Tibial nerve (tissue), 4 donors: ENCODE measurements around the gene NALCN. TPM values are rescaled to one million over a fixed set of nuclear protein-coding genes. Genes with fewer than 3 reads are reported as not detected.

ENCODE experiments used
- DNase-seq, 2 donors: peaks; one replicate each; pipeline ENCODE4 v3.0.0-alpha.2; 2019; ENCODE audit warnings: low spot score in 2 of 2
- H3K27ac ChIP-seq, 4 donors: fragments of 200-600 bp; sonication (generic) in 3 of 4; one replicate each; pipeline ENCODE4 v1.5.1; 2017 to 2019; ENCODE audit warnings: mild to moderate bottlenecking in 1 of 4
- H3K27me3 ChIP-seq, 2 donors: fragments of 200-600 bp; sonication (generic) in 1 of 2; one replicate each; pipeline versions ENCODE4 v1.5.1 to v1.6.0; 2017 to 2019
- H3K36me3 ChIP-seq, 3 donors: fragments of 200-600 bp; sonication (generic); one replicate each; pipeline ENCODE4 v1.5.1; 2018 to 2019
- H3K4me1 ChIP-seq, 4 donors: fragments of 200-600 bp; sonication (generic) in 3 of 4; one replicate each; pipeline ENCODE4 v1.5.1; 2017 to 2019
- H3K4me3 ChIP-seq, 4 donors: fragments of 200-600 bp; sonication (generic) in 3 of 4; one replicate each; pipeline ENCODE4 v1.5.1; 2017 to 2019; ENCODE audit warnings: mild to moderate bottlenecking in 1 of 4, moderate library complexity in 1 of 4
- H3K9me3 ChIP-seq, 4 donors: fragments of 200-600 bp; sonication (generic) in 3 of 4; one replicate each; pipeline ENCODE4 v1.5.1; 2017 to 2019
- EP300 ChIP-seq, 2 donors: sonication (generic); formaldehyde crosslinking; IDR thresholded peaks; one replicate each; pipeline ENCODE4 v1.6.1; 2017; ENCODE audit warnings: antibody characterized with exemption in 2 of 2, mild to moderate bottlenecking in 1 of 2
- POLR2A ChIP-seq, 2 donors: fragments of 450-650 bp; IDR thresholded peaks; one replicate each; pipeline ENCODE4 v1.6.1; 2017; ENCODE audit warnings: antibody characterized with exemption in 2 of 2, mild to moderate bottlenecking in 2 of 2, moderate library complexity in 2 of 2
- WGBS, 2 donors: methylation state at CpG; one replicate each; pipeline ENCODE4 v1.1.5; 2018; 5-methylcytosine and 5-hydroxymethylcytosine counted together
- total RNA-seq, 4 donors: library from RNA; depleted of rRNA; stranded (reverse); fragments of >200 nt; gene quantifications; one replicate each; pipeline ENCODE4 v1.1.0, GENCODE V29; 2016
- TF ChIP-seq, protein P1 (sequence below), 5 experiments: fragments of 200-600 bp in 3 of 5; fragments of 450-650 bp in 2 of 5; sonication (generic) in 3 of 5; IDR thresholded peaks; one replicate each; pipeline ENCODE4 v1.5.1; 2016 to 2019; ENCODE audit warnings: antibody characterized with exemption in 5 of 5, mild to moderate bottlenecking in 3 of 5, moderate library complexity in 2 of 5

NALCN gene
- total RNA-seq, 4 donors from 2014 or later = 6.0 to 11.8 (median 8.7) TPM

DNA sequence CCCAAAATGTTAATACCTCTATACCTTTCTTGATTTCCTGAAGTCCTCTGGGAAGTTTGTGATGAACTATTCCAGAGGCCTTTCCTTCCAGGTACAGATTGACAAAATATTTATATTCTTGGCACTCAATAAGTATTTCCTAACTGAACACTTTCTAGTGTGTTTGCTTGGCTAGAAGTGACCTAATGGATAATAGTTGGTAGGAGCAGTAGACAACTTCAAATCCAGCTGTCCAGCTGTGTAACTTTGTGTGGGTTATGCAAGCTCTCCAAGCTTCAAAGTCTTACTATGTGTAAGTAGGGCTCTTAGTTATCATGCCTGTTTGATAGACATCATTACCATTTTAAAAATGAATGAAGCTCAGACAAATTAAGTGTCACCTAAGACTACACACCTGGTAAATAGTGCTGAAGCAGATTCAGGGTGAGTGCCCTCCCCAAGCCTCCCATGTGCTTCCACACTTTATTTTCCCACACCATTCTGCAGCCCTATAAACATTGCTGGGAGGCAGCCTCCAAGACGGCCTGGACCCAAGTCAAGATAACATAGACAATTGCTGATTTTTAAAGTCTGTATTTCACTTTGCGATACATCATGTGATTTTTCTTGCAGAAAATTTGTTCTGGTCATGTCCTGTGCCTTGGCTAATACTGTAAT, 196.6 kb downstream of the NALCN start:
- no peak for DNase-seq
- H3K27me3 ChIP-seq = no peaks in the 10 kb centered on the region
- no peaks in the 10 kb centered on the region for H3K36me3 ChIP-seq
- WGBS, 2 donors = 81 to 82% methylated on average over 2 of the region's 2 CpGs
- no peak overlapping the region for H3K4me3 ChIP-seq
- H3K4me1 ChIP-seq = no peaks in the 10 kb centered on the region
- no peak overlapping the region for H3K27ac ChIP-seq
- no peaks in the 10 kb centered on the region for H3K9me3 ChIP-seq
- TF ChIP-seq EP300 (IDR thresholded peaks at IDR 0.05) (no peak), POLR2A (IDR thresholded peaks at IDR 0.05) (no peak)
- TF ChIP-seq, protein P1, sequence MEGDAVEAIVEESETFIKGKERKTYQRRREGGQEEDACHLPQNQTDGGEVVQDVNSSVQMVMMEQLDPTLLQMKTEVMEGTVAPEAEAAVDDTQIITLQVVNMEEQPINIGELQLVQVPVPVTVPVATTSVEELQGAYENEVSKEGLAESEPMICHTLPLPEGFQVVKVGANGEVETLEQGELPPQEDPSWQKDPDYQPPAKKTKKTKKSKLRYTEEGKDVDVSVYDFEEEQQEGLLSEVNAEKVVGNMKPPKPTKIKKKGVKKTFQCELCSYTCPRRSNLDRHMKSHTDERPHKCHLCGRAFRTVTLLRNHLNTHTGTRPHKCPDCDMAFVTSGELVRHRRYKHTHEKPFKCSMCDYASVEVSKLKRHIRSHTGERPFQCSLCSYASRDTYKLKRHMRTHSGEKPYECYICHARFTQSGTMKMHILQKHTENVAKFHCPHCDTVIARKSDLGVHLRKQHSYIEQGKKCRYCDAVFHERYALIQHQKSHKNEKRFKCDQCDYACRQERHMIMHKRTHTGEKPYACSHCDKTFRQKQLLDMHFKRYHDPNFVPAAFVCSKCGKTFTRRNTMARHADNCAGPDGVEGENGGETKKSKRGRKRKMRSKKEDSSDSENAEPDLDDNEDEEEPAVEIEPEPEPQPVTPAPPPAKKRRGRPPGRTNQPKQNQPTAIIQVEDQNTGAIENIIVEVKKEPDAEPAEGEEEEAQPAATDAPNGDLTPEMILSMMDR (IDR thresholded peaks at IDR 0.05) = no peak

- no peak for DNase-seq
- Histone ChIP-seq H3K9me3 (no peaks in the 10 kb centered on the region), H3K27me3 (no peaks in the 10 kb centered on the region), H3K4me3 (no peak overlapping the region), H3K36me3 (no peaks in the 10 kb centered on the region), H3K4me1 (no peaks in the 10 kb centered on the region), H3K27ac (no peak overlapping the region)
- 78 to 85% methylated on average over 2 of the region's 2 CpGs for WGBS, 2 donors
- TF ChIP-seq, protein P1 (IDR thresholded peaks at IDR 0.05) = no peak
- TF ChIP-seq POLR2A (IDR thresholded peaks at IDR 0.05) = no peak
- TF ChIP-seq EP300 (IDR thresholded peaks at IDR 0.05) = no peak
Measured at GRCh38 chr13:101218484-101218883, 197.8 kb downstream of the NALCN start.

- Histone ChIP-seq H3K9me3 (no peaks in the 10 kb centered on the region), H3K4me3 (no peak overlapping the region), H3K27ac (no peak overlapping the region), H3K36me3 (no peaks in the 10 kb centered on the region), H3K4me1 (no peaks in the 10 kb centered on the region), H3K27me3 (no peaks in the 10 kb centered on the region)
- TF ChIP-seq, protein P1 (IDR thresholded peaks at IDR 0.05) = no peak
- TF ChIP-seq EP300 (IDR thresholded peaks at IDR 0.05) (no peak), POLR2A (IDR thresholded peaks at IDR 0.05) (no peak)
- no peak for DNase-seq
Measured at GRCh38 chr13:101217086-101217485, 199.2 kb downstream of the NALCN start.

DNA sequence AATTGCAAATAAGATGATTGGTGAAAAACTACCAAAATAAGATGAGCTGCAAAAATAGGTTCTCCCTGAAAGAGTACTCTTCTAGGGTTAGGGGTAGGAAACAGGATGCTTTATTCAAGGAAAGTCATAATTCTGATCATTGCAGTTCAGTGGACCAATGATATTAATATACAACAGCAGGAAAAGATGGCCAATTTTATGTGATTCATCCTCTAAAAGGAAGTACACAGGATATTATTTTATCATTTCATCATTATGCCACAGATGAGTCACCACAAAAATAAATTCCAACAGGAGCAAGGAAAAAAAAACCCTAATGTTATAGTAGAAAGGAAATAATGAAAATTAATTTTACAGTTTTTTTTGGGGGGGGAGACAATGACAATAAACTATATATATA, 205.0 kb downstream of the NALCN start:
- TF ChIP-seq, protein P1 (IDR thresholded peaks at IDR 0.05) = no peak
- TF ChIP-seq EP300 (IDR thresholded peaks at IDR 0.05) (no peak), POLR2A (IDR thresholded peaks at IDR 0.05) (no peak)
- no peak for DNase-seq
- H3K4me1 ChIP-seq = no peaks in the 10 kb centered on the region
- H3K4me3 ChIP-seq = no peak overlapping the region
- no peaks in the 10 kb centered on the region for H3K9me3 ChIP-seq
- no peak overlapping the region for H3K27ac ChIP-seq
- no peaks in the 10 kb centered on the region for H3K36me3 ChIP-seq
- no peaks in the 10 kb centered on the region for H3K27me3 ChIP-seq

GRCh38 chr13:101210774-101211173, 205.5 kb downstream of the NALCN start:
- Histone ChIP-seq H3K4me3 (no peak overlapping the region), H3K36me3 (no peaks in the 10 kb centered on the region), H3K27ac (no peak overlapping the region), H3K27me3 (no peaks in the 10 kb centered on the region), H3K9me3 (no peaks in the 10 kb centered on the region), H3K4me1 (no peaks in the 10 kb centered on the region)
- 60 to 61% methylated on average over 3 of the region's 3 CpGs for WGBS, 2 donors
- TF ChIP-seq EP300 (IDR thresholded peaks at IDR 0.05) (no peak), POLR2A (IDR thresholded peaks at IDR 0.05) (no peak)
- TF ChIP-seq, protein P1 (IDR thresholded peaks at IDR 0.05) = no peak
- DNase-seq = no peak
